Colonic mucosa (tissue), 4 donors: ENCODE measurements around the gene UBAP2. TPM values are rescaled to one million over a fixed set of nuclear protein-coding genes. Genes with fewer than 3 reads are reported as not detected.

Experiments used
- DNase-seq: peaks from one replicate; pipeline ENCODE4 v3.0.0-alpha.2; 2020
- H3K27ac ChIP-seq: fragments of 200-600 bp; one replicate; pipeline ENCODE4 v1.8.0; 2021
- H3K27me3 ChIP-seq: fragments of 200-600 bp; one replicate; pipeline ENCODE4 v1.8.0; 2021
- H3K36me3 ChIP-seq: fragments of 200-600 bp; one replicate; pipeline ENCODE4 v1.8.0; 2021
- H3K4me1 ChIP-seq: fragments of 200-600 bp; one replicate; pipeline ENCODE4 v1.8.0; 2021; ENCODE audit warnings: mild to moderate bottlenecking
- H3K4me3 ChIP-seq: fragments of 200-600 bp; one replicate; pipeline ENCODE4 v1.8.0; 2021
- H3K9ac ChIP-seq, 2 donors: one replicate each; pipeline ENCODE4 v1.7.0; 2013; ENCODE audit warnings: control low read depth in 2 of 2, low read depth in 2 of 2, low read length in 2 of 2
- H3K9me3 ChIP-seq: fragments of 200-600 bp; one replicate; pipeline ENCODE4 v1.8.0; 2021
- CTCF ChIP-seq: fragments of 200-600 bp; IDR thresholded peaks from one replicate; pipeline ENCODE4 v1.8.0; 2022; ENCODE audit warnings: antibody characterized with exemption, mild to moderate bottlenecking
- intact Hi-C: fragments of 100-400 bp; cut with DNase I; formaldehyde crosslinking; loops from one replicate; pipeline ENCODE4 v1.14.1; 2022
- total RNA-seq, 2 donors: library from RNA; stranded (reverse); fragmentation: NEBNext Ultra II Directional in 1 of 2; extraction: Animal tissue kit (Norgen Biotek cat#: 25700) in 1 of 2; gene quantifications; one replicate each; pipeline ENCODE4 v1.2.1, GENCODE V29; 2021
- donor health status: healthy.
- donor health status: DM: no; HTN: no; CAD: no.
- donor health status: DM: no; HTN: no; CAD: no.

Gene UBAP2
- total RNA-seq, 2 donors from 2014 or later = 26.9 to 42.0 TPM

- H3K36me3 ChIP-seq = no peaks in the 10 kb centered on the region
- no peaks in the 10 kb centered on the region for H3K27me3 ChIP-seq
- DNase-seq = no peak
- H3K9ac ChIP-seq = no peak overlapping the region
- intact Hi-C loops = no loop called here
- H3K27ac ChIP-seq = no peak overlapping the region
- H3K4me3 ChIP-seq = no peak overlapping the region
- H3K4me1 ChIP-seq = peaks cover 12% of the 10 kb centered on the region
- TF ChIP-seq CTCF = no peak
- no peaks in the 10 kb centered on the region for H3K9me3 ChIP-seq
These were observed 167.1 kb downstream of the UBAP2 start for GRCh38 chr9:33881635-33882034.

- TF ChIP-seq CTCF = no peak
- no peaks in the 10 kb centered on the region for H3K27me3 ChIP-seq
- H3K9me3 ChIP-seq = no peaks in the 10 kb centered on the region
- DNase-seq = no peak
- H3K9ac ChIP-seq = no peak overlapping the region
- peaks cover 9% of the 10 kb centered on the region for H3K4me1 ChIP-seq
- intact Hi-C loops = no loop called here
- no peaks in the 10 kb centered on the region for H3K36me3 ChIP-seq
- H3K4me3 ChIP-seq = no peak overlapping the region
- no peak overlapping the region for H3K27ac ChIP-seq
These were observed 168.2 kb downstream of the UBAP2 start for GRCh38 chr9:33880211-33881089.

- intact Hi-C loops = no loop called here
- DNase-seq = no peak
- no peak overlapping the region for H3K27ac ChIP-seq
- H3K9ac ChIP-seq = no peak overlapping the region
- no peaks in the 10 kb centered on the region for H3K4me1 ChIP-seq
- no peak overlapping the region for H3K4me3 ChIP-seq
- TF ChIP-seq CTCF = no peak
- H3K36me3 ChIP-seq = no peaks in the 10 kb centered on the region
- no peaks in the 10 kb centered on the region for H3K9me3 ChIP-seq
- H3K27me3 ChIP-seq = no peaks in the 10 kb centered on the region
These were observed 169.9 kb downstream of the UBAP2 start for GRCh38 chr9:33878691-33879366.

GRCh38 chr9:33877727-33878489 is 170.8 kb downstream of the UBAP2 start:
- Histone ChIP-seq H3K4me1 (no peaks in the 10 kb centered on the region), H3K36me3 (no peaks in the 10 kb centered on the region), H3K9ac (no peak overlapping the region), H3K27me3 (no peaks in the 10 kb centered on the region), H3K9me3 (no peaks in the 10 kb centered on the region), H3K27ac (no peak overlapping the region), H3K4me3 (no peak overlapping the region)
- no peak for TF ChIP-seq CTCF
- intact Hi-C loops = no loop called here
- DNase-seq = no peak

Other genes with a start within 250 kb of the UBAP2 start
- gene UBE2R2, start 231.7 kb downstream of the UBAP2 start, total RNA-seq = 10 to 100 TPM; 31.4 to 46.0 TPM
- 10 to 100 TPM; 37.9 to 41.5 TPM for gene DCAF12, start 77.8 kb upstream of the UBAP2 start, total RNA-seq
- 10 to 100 TPM; 32.9 to 45.4 TPM for gene UBAP1, start 130.2 kb upstream of the UBAP2 start, total RNA-seq